PC-9 (cell line): ENCODE measurements around the gene ZACN.

Experiments used
- EZH2 ChIP-seq: fragments of 200-600 bp; sonication (generic); IDR thresholded peaks from 2 replicates; pipeline ENCODE4 v1.8.0; 2017; ENCODE audit warnings: antibody characterized with exemption, low read depth
- TF ChIP-seq, protein P1 (sequence below): fragments of 200-600 bp; sonication (generic); conservative IDR thresholded peaks from 2 replicates; pipeline ENCODE4 v1.6.1; 2017; ENCODE audit warnings: mixed run types, antibody characterized with exemption, mild to moderate bottlenecking, moderate library complexity

DNA sequence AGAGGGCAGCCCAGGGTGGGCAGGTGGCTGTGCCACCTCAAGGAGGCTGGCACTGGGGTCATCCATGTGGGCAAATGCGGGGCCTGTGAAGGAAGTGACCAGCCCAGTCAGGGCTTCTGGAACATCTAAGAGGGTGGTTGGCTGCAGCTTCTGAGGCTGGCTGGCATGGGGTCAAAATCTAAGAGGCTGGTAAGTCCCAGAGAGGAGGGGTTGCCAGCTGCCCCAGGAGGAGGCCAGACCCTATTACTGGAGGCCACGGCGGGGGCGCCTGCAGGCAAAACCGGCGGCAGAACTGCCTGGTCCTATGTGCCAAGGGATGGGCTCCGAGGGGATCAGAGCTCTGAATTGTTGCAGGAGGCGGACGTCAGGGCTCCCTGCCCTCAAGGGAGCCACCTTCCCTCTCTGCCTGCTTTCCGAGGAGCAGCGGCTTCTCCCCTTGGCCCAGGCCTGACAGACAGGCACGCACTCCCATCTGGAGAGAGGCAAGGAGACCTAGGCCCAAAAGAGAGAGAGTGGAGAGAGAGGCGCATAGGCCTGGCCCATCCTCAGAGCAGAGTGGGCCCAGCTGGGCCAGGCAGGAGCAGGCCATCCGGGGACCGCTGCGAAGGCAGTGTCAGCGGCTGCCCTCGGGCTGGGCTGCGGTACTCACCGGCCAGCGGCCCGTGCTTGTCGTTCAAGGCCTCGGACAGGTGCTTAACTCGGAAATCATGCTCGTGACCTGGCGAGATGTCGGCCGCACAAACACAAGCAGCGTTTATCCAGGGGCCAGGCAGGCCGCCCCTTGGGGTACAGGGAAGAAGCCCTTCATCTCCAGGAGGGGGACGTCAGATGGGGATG is 10.9 kb downstream of the ZACN start:
- TF ChIP-seq EZH2: no peak
- TF ChIP-seq, protein P1, sequence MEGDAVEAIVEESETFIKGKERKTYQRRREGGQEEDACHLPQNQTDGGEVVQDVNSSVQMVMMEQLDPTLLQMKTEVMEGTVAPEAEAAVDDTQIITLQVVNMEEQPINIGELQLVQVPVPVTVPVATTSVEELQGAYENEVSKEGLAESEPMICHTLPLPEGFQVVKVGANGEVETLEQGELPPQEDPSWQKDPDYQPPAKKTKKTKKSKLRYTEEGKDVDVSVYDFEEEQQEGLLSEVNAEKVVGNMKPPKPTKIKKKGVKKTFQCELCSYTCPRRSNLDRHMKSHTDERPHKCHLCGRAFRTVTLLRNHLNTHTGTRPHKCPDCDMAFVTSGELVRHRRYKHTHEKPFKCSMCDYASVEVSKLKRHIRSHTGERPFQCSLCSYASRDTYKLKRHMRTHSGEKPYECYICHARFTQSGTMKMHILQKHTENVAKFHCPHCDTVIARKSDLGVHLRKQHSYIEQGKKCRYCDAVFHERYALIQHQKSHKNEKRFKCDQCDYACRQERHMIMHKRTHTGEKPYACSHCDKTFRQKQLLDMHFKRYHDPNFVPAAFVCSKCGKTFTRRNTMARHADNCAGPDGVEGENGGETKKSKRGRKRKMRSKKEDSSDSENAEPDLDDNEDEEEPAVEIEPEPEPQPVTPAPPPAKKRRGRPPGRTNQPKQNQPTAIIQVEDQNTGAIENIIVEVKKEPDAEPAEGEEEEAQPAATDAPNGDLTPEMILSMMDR: no peak
